Esophagus muscularis mucosa (tissue), 4 donors: ENCODE data around the gene CFAP410. TPM values are rescaled to one million over a fixed set of nuclear protein-coding genes. Genes with fewer than 3 reads are reported as not detected.
"Not testable (repeated sequence)": the region's sequence is repeated elsewhere in the genome, so short reads cannot be mapped to it uniquely, and the experiment has no call there.

Source experiments
- DNase-seq: peaks from one replicate; pipeline ENCODE4 v3.0.0-alpha.2; 2017; ENCODE audit errors: extremely low spot score
- H3K27ac ChIP-seq, 4 donors: fragments of 200-600 bp; sonication (generic); replicated peaks in 1 of 4; 1 replicate in 3 of 4; 2 replicates in 1 of 4; pipeline ENCODE4 v1.5.1; 2016 to 2019; ENCODE audit warnings: mild to moderate bottlenecking in 1 of 4
- H3K27me3 ChIP-seq, 4 donors: fragments of 200-600 bp; sonication (generic); one replicate each; pipeline versions ENCODE4 v1.5.1 to v1.6.0; 2016 to 2019
- H3K36me3 ChIP-seq, 4 donors: fragments of 200-600 bp; sonication (generic); one replicate each; pipeline ENCODE4 v1.5.1; 2016 to 2019
- H3K4me1 ChIP-seq, 4 donors: fragments of 200-600 bp; sonication (generic); one replicate each; pipeline ENCODE4 v1.5.1; 2016 to 2019
- H3K4me3 ChIP-seq, 4 donors: fragments of 200-600 bp; sonication (generic); 1 replicate in 2 of 4; 2 replicates in 2 of 4; pipeline ENCODE4 v1.5.1; 2016 to 2019; ENCODE audit warnings: mild to moderate bottlenecking in 4 of 4, moderate library complexity in 1 of 4
- H3K9me3 ChIP-seq, 4 donors: fragments of 200-600 bp; sonication (generic); 1 replicate in 3 of 4; 2 replicates in 1 of 4; pipeline ENCODE4 v1.5.1; 2016 to 2019
- CTCF ChIP-seq, 3 experiments: fragments of 200-600 bp in 2 of 3; fragments of 450-650 bp in 1 of 3; sonication (generic) in 2 of 3; IDR thresholded peaks; one replicate each; pipeline ENCODE4 v1.5.1; 2017 to 2019; ENCODE audit warnings: antibody characterized with exemption in 3 of 3, mild to moderate bottlenecking in 2 of 3, moderate library complexity in 1 of 3
- EP300 ChIP-seq: sonication (generic); formaldehyde crosslinking; IDR thresholded peaks from one replicate; pipeline ENCODE4 v1.6.1; 2017; ENCODE audit warnings: antibody characterized with exemption
- POLR2A ChIP-seq: fragments of 450-650 bp; IDR thresholded peaks from one replicate; pipeline ENCODE4 v1.6.1; 2017; ENCODE audit warnings: antibody characterized with exemption, moderate library complexity, mild to moderate bottlenecking, low read depth
- POLR2AphosphoS5 ChIP-seq, 2 donors: sonication (generic); formaldehyde crosslinking; IDR thresholded peaks; one replicate each; pipeline ENCODE4 v1.6.1; 2017; ENCODE audit warnings: antibody characterized with exemption in 2 of 2
- WGBS: methylation state at CpG from one replicate; pipeline ENCODE4 v1.1.5; 2018; 5-methylcytosine and 5-hydroxymethylcytosine counted together
- intact Hi-C: fragments of 100-400 bp; cut with DNase I; formaldehyde crosslinking; loops from one replicate; pipeline ENCODE4 v1.15.1; 2023
- total RNA-seq, 4 donors: library from RNA; depleted of rRNA; stranded (reverse); fragments of >200 nt; gene quantifications; one replicate each; pipeline versions ENCODE4 v1.1.0 to v1.2.1, GENCODE V29; 2016

Gene CFAP410
- total RNA-seq, 4 donors from 2014 or later: 26.6 to 43.5 (median 32.3) TPM

GRCh38 chr21:44363278-44363677, 24.1 kb upstream of the CFAP410 start:
- Histone ChIP-seq H3K27ac (no peak overlapping the region), H3K4me3 (no peak overlapping the region), H3K9me3 (peaks cover 0 to 23% (median 11%) of the 10 kb centered on the region in 4 donors), H3K36me3 (no peaks in the 10 kb centered on the region), H3K4me1 (no peaks in the 10 kb centered on the region), H3K27me3 (peaks cover 0 to 63% (median 0%) of the 10 kb centered on the region in 4 donors)
- TF ChIP-seq CTCF (IDR thresholded peaks at IDR 0.05): no peak
- TF ChIP-seq POLR2A: no peak
- TF ChIP-seq POLR2AphosphoS5 (IDR thresholded peaks at IDR 0.05): no peak
- no peak for TF ChIP-seq EP300
- WGBS: 100% methylated on average over 1 of the region's 1 CpG
- intact Hi-C loops: no loop called here
- DNase-seq: no peak

DNA sequence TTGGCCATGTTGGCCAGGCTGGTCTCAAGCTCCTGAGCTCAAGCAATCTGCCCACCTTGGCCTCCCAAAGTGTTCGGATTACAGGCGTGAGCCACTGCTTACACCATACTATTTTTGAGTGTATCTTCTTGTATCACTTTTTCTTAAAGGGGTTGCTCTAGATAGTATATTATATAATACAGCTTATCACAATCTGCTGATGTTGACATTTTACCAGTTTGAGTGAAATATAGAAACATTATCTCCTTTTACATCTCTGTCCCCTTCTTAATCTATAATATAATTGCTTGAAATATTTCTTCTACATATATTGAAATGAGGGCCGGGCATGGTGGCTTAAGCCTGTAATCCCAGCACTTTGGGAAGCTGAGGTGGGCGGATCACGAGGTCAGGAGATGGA, 22.7 kb upstream of the CFAP410 start:
- intact Hi-C loops, H3K4me1 ChIP-seq, H3K36me3 ChIP-seq, H3K27ac ChIP-seq, DNase-seq, H3K4me3 ChIP-seq: not testable (repeated sequence)
- H3K27me3 ChIP-seq: peaks cover 0 to 52% (median 0%) of the 10 kb centered on the region in 4 donors
- H3K9me3 ChIP-seq: peaks cover 0 to 23% (median 11%) of the 10 kb centered on the region in 4 donors
- 97% methylated on average over 5 of the region's 5 CpGs for WGBS

- H3K36me3 ChIP-seq: no peaks in the 10 kb centered on the region
- 48% methylated on average over 8 of the region's 8 CpGs for WGBS
- peaks cover 0 to 38% (median 0%) of the 10 kb centered on the region in 4 donors for H3K27me3 ChIP-seq
- intact Hi-C loops: no loop called here
- no peak overlapping the region for H3K27ac ChIP-seq
- no peak for TF ChIP-seq POLR2AphosphoS5 (IDR thresholded peaks at IDR 0.05)
- DNase-seq: no peak
- H3K4me3 ChIP-seq: no peak overlapping the region
- no peaks in the 10 kb centered on the region for H3K4me1 ChIP-seq
- H3K9me3 ChIP-seq: peaks cover 0 to 23% (median 11%) of the 10 kb centered on the region in 4 donors
Observed at GRCh38 chr21:44360159-44360558, 21.0 kb upstream of the CFAP410 start.

- Histone ChIP-seq H3K4me1 (no peaks in the 10 kb centered on the region), H3K36me3 (no peaks in the 10 kb centered on the region), H3K4me3 (no peak overlapping the region), H3K27ac (no peak overlapping the region), H3K9me3 (peaks cover 0 to 19% (median 11%) of the 10 kb centered on the region in 4 donors), H3K27me3 (peaks cover 0 to 32% (median 0%) of the 10 kb centered on the region in 4 donors)
- no peak for DNase-seq
- intact Hi-C loops: no loop called here
- WGBS: 77% methylated on average over 8 of the region's 8 CpGs
- TF ChIP-seq EP300: no peak
- no peak for TF ChIP-seq POLR2A
- TF ChIP-seq POLR2AphosphoS5 (IDR thresholded peaks at IDR 0.05): no peak
- no peak for TF ChIP-seq CTCF (IDR thresholded peaks at IDR 0.05)
Observed at GRCh38 chr21:44359396-44359795, 20.2 kb upstream of the CFAP410 start.

DNA sequence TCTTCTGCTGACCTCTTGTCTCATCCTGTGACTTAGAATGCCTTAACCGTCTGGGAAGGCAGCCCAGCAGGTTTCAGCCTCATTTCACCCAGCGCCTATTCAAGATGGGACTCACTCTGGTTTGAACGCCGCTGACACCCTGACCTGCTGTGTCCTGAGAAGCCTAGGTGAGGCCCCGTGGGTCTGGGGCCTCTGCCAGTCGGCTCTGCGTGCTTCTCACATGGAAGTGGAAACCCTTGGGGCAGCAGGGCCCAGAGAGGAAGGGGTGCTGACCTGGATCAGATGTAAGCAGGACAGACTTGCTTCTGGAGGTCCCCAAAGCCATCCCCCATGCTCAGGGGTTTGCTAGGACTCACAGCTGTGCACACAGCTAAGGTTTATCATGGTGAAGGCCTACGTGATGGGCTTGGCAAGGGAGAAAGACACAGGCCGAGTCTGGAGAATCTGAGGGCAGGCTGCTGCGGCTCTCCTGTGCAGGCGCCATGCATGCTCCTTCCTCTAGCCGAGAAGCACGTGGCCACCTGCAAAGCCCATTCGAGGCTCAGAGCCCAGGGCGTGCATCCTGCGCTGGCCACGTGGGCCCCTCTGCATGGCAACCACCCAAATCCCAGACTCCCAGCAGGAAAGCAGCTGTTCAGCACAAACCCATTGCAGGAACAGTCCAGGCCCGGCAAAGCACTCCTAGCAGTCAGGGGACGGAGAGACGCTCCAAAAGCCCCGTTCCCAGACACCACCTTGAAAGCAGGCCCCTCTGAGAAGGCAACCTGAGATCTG, 18.1 kb upstream of the CFAP410 start:
- WGBS: 80% methylated on average over 9 of the region's 21 CpGs
- intact Hi-C loops: no loop called here
- Histone ChIP-seq H3K36me3 (no peaks in the 10 kb centered on the region), H3K27ac (no peak overlapping the region), H3K27me3 (peaks cover 0 to 36% (median 0%) of the 10 kb centered on the region in 4 donors), H3K4me3 (no peak overlapping the region), H3K4me1 (no peaks in the 10 kb centered on the region), H3K9me3 (no peaks in the 10 kb centered on the region)
- TF ChIP-seq POLR2A: no peak
- no peak for TF ChIP-seq CTCF (IDR thresholded peaks at IDR 0.05)
- no peak for TF ChIP-seq EP300
- no peak for DNase-seq

DNA sequence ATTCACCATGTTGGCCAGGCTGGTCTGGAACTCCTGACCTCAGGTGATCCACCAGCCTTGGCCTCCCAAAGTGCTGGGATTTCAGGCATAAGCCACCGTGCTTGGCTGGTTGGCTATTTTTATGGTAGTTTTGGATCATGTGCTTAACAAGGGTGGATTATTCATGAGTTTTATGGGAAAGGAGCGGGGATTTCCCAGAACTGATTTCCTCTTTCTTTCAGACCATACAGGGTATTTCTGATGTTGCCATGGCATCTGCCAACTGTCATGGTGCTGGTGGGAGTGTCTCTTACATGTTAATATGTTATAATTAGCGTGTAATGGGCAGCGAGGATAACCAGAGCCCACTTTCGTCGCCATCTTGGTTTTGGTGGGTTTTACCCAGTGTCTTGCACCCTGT, 17.4 kb upstream of the CFAP410 start:
- H3K4me3 ChIP-seq: no peak overlapping the region
- intact Hi-C loops: no loop called here
- H3K27me3 ChIP-seq: peaks cover 0 to 42% (median 0%) of the 10 kb centered on the region in 4 donors
- H3K4me1 ChIP-seq: no peaks in the 10 kb centered on the region
- DNase-seq: no peak
- 89% methylated on average over 6 of the region's 6 CpGs for WGBS
- TF ChIP-seq EP300 (no peak), CTCF (IDR thresholded peaks at IDR 0.05) (no peak), POLR2A (no peak), POLR2AphosphoS5 (IDR thresholded peaks at IDR 0.05) (no peak)
- H3K36me3 ChIP-seq: no peaks in the 10 kb centered on the region
- no peak overlapping the region for H3K27ac ChIP-seq
- no peaks in the 10 kb centered on the region for H3K9me3 ChIP-seq
